IPS-NIHi11 (cell line): ENCODE data around the gene SATB1.

ENCODE experiments used
- DNase-seq: peaks from one replicate; pipeline ENCODE4 v3.0.0; 2012; ENCODE audit warnings: mixed read lengths, low spot score

Gene SATB1

DNA sequence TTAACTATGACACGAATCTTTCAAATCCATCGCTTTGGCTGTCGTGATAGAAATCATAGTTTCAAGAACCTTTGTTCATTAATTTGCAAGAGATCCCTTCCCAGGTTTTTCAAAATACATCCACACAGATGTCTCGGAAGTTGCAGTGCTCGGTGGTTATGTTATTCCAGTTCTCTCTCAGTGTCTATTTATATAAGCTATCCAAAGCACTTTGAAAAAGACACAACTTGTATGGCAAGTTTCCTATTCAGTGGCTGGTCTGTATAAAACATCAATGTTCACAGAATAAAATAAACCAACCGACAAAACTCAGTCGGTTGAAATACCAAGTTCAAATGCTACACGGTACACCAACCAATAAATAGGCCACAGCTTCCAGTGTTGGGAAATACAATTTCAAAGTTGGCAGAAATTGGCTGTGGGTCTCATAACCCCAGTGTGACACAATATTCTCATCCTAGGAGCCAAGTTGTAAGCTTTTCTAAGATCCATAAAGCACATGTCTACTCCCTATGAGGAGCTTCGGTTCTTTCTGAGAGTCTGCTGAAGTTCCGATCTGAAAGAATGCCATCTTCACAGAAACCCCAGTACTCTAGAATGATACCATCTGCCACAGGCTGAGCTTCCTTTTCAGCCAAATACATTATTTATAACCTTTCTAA, 23.7 kb downstream of the SATB1 start:
- no peak for DNase-seq

DNA sequence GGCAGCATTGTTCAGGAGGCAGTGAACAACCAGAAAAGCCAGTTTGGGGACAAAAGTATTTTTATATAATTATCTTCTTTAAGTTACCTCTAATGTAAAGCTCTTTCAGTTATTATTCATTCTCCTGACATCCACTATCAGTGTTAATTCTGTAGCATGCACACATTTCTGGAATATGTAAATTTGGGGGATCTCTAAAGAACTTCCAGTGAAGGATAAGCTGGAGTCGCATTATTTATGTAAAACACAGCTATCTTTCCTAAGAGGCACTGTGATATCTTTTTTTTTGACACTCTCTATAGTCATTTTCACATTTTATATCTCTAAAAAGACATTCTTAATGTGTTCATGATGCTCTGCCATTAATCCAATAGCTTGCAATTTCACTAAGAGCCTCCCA, 26.7 kb downstream of the SATB1 start:
- no peak for DNase-seq

DNA sequence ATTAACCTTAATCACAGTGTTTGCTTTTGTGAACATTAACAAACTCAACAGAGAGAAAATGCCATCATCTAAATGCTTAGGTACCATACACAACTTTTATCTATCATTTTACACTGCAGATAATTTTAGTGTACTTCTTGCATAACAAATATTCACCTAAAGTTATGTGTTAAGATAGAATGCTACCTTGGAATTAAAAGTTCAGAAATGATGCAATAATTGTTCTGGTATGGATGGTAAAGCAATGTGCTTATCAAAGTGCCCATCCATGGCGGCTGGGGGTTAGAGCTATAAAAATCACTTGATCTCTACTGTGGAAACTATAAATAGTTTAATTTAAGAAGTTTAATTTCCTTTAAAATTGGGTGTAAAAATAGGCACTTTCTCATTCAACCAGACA, 28.7 kb downstream of the SATB1 start:
- no peak for DNase-seq

DNA sequence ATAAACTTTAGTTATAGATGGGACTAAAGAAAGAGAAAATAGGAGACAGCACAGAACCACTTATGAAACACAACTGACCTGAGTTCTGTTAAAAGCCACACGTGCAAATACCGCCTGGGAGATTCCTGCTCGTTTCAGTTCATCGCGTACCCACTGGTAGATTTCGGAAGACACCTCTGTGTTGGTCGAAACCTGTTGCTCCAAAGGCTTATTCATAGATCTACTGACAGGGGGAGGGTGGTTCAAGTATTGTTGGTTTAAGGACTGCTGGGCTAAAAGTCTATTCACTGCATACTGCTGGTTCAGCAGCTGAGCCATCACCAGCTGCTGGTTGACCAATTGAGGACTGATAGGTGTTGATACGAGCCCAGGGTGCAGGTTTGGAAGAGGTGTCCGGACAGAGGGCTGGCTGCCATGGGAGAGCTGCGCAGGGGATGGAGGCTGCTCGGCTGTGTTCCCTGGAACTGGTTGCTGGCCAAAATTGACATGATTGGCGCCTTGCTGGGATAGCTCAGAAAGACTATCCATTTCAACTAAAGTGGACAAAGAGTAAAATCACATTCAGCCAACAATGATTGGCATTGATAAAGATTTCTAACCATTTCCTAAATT, 30.6 kb downstream of the SATB1 start:
- DNase-seq: no peak

DNA sequence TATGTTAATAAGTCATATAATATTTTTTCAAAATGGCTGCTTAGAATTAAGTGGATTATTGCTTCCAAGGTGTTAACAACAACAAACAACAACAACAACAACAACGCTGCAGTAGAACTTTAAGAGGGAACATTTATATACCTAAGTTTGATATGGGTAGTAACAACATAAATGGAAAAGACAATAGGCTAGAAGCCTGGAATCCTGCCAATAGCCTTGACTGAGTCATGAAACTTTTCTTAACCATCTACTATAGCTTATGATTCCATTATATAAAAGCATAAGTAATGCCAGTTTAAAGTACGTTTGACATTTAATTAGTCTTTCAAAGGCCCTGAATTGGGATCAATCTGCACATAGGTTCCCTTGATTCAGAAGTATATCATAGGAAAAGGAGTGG, 31.2 kb downstream of the SATB1 start:
- DNase-seq: no peak

DNA sequence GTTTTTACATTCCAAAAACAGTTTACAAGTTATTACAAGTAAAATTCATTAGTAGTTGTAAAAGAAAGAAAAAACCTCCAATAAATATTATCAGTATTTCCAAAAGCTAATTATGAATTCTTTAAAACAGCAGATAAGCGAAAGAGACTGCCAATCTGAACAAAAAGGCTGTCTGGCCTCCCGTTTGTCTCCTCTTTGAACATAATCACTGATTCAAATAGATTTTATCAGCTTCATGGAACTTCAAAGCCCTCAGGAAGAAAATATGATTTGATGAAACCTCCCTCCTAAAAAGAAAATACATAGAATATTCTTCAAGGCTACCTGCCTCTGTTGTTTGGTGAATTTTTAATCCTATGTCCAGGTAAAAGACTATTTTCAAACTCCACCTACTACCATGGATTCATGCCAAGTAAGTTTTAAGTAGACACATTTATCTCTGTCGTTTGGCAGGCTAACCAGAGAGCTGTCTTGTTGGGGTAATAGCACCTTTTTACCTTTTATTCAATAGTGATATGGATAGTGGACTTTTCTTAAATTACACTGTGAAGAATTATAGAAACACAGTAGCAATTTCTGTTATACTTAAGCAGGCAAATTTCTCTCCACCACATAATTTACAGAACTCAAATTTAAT, 35.0 kb downstream of the SATB1 start:
- no peak for DNase-seq

DNA sequence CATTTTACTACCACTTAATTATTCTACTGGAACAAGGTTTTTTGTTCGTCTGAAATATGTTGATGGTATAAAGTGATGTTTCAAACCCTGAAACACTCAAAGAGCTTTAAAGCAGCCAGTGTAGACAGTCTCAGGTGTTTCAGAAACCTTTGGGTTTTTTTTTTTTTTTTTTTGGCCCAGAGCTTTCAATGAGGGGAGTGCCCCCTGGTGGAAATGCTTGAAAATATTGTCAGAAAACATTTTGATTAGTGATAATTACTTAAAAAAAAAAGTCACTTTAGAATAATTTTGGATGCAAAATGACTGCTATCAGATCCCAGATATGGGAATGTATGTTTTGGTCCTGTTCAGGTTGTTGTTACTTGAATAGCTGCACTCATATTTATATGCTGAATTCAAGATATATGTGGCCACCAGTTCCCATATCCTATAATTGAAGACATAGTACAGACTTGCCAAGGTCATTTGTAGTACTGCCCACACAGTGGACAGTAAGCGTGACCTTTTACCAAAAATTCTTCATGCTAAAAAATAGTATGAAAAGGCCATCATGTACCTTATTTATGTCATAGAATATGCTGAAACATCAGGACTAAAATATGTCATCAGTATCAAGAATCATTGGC, 35.9 kb downstream of the SATB1 start:
- DNase-seq: no peak

DNA sequence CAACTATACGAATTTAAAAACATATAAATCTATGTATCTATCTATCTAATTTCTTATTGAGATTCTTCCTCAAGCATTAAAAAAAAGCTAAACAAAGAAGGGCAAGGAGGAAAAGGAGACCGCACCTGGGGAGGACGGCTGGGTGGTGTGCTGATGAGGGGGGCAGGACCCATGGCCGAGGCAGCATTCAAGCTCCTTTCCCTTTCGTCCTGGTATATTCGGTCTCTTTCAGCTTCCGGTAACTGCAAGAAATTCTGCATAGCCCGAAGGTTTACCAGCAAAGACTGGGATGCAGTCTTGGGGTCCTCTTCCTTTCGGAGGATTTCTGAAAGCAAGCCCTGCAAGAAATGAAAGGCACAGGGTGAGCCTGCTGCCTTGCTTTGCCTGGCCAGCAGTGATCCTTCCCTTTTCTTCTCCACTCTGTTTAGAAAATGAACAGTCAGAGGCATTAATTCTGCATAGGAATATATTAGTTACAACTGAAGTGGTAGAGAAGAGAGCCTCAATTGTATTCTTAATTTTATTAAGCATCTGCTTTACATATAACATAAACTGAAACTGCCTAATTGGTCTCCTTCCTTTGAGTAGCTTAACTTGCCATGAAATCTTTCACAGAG, 38.8 kb downstream of the SATB1 start:
- no peak for DNase-seq

DNA sequence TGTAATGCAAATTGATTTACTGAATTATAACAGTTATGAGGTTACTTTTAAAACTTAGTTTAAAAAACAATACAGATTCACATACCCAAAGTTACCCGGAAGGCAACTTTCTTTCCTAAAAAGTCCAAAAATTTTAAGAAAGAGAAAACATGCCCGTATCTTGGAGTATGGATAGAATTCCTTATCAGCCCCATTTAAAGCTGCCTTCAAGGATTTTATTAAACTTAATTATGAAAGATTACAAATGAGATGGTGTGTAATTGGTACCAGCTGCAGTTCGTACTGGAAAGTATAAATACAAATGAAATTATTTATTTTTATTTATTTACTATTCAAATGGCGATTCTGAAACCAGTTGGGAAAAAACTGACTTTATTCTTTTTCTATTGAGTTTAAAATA, 39.4 kb downstream of the SATB1 start:
- DNase-seq: no peak

DNA sequence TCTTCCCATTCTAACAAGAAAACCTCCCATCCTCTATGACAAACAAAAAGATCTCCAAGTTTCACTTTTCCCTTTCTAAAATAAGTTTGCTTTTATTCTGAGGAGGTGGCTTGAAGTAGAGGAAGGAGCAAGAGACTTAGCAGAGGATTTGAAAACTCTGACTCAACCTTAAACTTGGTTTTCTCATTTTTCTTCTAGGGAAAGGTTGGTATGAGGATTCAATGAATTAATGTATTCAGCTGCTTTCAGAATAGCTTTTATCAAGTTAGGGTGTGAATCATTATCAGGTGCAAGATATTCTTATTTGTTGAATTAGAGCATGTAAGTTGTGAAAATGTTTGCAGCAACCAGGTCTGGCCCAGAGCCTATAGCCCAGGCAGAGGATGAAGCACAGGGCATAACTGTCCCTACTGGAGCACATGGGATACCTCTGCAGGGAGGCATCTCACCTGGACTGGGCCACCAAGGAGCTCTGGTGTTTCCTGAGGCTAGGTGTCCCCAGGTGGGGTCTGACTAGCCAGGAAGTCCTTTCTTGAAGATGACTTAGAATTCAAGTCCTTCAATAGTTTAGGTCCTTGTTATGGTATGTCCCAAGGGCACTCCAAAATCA, 42.3 kb downstream of the SATB1 start:
- DNase-seq: no peak

DNA sequence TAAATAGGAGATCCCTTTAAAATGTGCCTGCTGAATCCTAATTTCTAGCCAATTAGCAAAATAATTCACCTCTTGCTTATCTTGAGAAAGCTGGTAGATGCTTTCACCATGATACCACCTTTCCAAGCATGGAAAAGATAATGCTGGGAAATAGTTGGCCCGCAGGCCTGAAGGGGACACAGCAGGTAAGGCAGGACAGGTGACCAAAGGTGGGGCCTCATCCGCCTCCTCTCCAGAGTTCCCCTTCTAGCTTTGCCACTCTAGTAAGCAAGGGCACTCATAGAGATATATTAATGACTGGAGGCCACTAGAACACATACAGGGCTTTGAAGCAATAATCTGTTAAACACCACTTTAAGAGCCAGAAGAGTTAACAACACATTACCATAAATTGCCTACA, 45.5 kb downstream of the SATB1 start:
- DNase-seq: no peak

DNA sequence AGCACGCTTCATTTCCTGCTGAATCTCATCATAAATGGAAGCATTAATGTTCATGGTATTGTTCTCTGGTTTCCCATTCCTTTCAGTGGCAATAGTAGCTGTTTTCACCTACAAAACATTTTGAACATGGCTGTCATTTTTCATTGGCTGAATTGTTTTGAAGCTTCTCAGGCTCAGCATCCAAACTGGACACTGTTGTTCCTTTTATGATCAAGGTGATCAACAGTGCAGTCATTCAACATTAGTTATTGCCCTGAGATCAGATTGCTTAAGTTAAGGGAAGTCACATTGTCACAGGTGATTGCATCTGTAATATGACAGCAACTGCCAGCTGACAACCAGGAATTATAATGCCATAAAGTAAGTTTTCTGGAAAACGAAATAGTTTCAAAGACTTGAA, 46.9 kb downstream of the SATB1 start:
- no peak for DNase-seq

DNA sequence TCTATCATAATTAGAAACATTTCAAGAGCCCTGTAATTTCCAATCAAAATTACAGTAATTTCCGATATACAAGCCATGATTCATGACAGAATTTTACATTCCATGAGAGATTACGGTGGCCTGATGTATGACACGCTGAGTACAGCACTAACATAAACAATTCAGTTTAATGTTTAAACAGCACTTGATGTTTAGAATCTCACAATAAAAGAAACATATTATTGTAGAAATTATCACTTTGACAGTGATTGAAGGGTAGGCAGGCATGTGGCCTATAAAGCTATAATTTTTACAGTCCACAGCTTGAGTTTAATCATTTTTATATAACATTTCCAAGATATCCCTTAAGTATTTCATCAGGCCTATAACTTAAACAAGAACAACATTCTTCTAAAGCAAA, 48.5 kb downstream of the SATB1 start:
- DNase-seq: no peak

DNA sequence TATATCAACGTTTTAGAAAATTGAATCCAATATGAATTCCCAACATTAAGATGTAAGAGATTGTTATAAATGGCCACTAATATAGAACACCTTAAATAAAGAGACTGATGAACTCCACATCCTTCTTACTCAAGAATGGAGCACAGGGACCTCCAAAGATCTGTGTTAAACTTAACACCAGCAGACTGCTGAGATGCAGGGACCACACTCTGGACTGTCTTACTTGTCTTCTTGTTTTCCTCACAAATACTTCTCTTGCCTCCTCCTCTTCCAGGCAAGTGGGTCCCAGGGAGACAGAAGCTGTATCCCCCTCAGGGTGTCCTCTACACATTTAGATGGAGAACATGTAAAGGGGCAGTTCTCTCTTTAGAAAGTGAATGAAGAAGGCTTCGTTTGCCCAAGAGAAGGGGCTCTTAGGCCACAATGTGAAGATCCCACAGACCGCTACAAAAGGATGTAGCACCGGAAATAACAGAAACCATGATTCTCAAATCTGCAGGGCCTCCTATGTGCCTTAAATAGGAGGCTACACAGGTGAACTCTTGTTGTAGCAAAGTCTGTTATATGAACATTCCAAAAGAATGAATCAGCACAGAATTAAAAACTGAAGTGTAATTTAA, 52.2 kb downstream of the SATB1 start:
- no peak for DNase-seq

DNA sequence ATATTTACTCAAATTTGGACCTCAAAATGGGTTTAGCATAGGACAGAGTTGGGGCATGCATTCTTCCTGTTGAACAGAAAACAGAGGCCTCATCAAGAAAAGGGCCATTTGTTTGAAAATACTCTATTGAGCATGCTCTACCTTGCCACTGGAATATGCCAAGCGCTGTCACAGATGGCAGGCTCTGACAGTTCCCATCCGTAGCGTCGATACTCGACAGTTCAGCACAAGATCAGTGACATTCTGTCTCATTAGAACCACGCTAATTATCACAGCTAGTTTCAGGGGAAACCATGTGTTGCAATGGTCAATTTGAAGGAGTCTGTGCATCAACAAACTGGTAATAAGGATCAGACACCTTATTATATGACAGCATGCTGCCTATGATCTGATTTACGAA, 54.5 kb downstream of the SATB1 start:
- no peak for DNase-seq

DNA sequence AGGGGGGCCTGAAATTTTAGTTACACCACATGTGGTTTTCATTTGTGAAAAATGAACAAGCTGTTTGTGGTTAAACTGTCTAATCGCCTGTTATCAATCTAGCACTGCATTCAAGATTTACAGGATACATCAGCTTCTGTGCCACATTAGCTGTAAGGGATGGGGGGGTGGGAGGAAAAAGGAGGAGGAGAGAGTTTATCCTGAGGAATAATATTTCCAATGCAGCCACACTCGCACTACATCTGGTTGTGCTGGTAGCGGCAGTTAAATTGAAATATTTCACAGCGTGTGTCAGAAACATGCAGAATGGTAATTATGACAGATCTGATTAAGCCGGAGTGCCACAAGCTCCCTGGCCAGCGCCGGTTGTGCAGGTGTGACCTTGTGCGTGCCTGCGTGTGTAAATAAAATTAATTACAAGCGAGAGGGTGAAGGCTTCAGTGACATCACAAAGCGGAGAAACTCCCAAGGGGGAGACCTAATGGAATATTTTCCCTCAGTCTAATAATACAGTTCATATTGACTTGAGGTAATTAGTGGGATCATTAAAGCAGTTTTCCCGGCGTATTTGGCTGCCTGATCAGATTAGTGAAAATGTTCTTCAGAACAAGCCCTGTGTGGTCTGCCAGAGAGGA, 55.5 kb downstream of the SATB1 start:
- no peak for DNase-seq

DNA sequence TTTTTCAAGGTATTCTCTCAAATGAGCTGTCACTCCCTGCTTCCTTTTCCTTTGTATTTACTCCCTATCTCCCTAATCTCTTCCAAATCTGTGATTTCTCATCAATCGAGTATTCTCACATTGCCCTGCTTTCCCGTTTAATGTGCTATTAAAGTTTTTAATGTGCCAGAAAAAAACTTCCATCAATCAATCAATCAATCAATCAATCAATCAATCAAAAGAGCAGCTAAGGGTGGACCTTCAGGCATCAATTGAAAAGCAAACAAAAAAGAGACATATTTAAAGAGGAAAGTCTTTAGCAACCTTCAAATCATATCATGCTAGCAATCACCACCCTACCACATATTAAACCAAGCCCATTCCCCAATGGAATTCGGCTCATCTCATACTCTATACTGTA, 58.9 kb downstream of the SATB1 start:
- DNase-seq: no peak

DNA sequence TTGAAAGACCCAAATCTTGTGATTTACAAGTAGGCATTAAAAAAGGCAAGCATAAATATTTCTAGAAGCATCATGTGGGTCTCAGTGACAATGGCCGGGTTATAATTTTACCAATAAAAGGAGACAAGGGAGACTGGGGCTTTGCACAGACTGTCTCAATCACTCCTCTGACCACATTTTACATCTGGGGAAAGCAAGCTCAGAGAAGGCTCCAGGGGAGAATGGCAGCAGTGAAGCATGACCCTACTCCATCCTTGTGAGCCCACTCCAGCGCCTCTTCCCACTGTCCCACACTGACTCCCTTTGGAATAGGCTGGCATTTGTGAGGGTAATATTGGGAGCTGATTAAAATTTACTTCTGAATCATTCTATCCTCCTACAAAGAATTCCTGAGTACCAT, 61.8 kb downstream of the SATB1 start:
- DNase-seq: no peak

DNA sequence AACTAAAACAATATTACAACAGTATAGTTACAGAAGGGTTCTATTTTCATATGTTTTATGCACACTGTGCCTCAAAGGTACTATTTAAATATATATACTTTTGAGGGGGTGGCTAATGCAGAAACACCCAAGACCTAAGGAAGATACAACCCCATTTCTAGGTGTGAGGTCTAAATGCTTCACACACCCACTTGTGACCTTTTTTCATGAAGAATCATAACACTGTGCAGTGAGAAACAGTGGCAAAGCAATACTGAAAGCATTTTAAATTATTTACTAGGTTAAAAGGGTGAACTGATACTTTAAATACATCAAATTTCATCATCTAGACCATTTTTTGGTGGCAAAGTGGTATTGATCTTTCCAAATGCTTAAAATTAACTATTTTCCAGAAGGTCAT, 67.4 kb downstream of the SATB1 start:
- no peak for DNase-seq

DNA sequence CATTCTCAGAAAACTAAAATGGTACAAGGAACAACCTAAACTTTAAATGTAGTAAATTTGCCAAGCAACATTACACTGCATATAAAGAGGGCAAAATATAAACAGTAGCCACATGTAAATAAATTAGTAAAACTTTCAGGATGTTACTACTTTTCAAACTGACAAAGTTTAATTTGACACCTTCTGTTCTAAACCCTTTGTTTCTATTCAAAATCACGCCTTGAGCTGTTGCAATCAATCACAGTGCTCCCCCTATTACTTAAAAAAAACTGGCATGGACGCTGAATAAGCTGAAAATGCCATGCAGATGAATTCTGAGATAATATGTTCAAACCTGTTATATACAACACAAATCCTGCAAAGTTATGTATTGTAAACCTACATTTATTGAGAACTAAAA, 69.3 kb downstream of the SATB1 start:
- DNase-seq: no peak

DNA sequence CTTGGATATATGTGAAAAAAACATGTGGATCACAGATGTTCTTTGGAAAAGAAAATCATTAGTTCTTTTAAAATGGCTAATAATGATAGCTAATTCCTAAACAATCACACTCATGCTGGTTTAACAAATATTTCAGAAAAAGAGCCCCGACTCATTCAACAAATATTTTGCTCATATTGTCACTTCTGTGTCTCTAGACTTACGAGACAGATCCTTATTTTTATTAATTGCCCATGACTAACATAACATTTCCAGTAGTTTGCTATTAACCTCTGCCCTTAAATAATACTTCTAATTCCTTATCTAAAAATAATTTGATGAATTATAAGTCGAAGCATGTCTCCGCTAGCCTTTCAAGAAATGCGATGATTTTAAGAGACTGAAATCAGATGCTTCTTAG, 70.4 kb downstream of the SATB1 start:
- DNase-seq: no peak
